ENCODE data around the gene OR3A2. TPM values are rescaled to one million over a fixed set of nuclear protein-coding genes. Genes with fewer than 3 reads are reported as not detected.
"Not testable (repeated sequence)": the region's sequence is repeated elsewhere in the genome, so short reads cannot be mapped to it uniquely, and the experiment has no call there.

OR3A2 gene
- total RNA-seq, 5 donors from 2014 or later (not counting 1 experiment from before 2014, with no cell fraction given) = 0.63 to 6.3 (median 2.9) TPM

GRCh38 chr17:3411070-3411469, 25.0 kb upstream of the OR3A2 start, which contains the start of gene OR3A3:
TSS of gene OR3A3 (plus strand) at chr17:3411370.
- WGBS (ENCODE audit: insufficient coverage) = 83% methylated on average over 1 of the region's 3 CpGs
- CTCF ChIA-PET = no interaction called here
- H3K4me3 Mint-ChIP-seq = no peak within 1 kb of the TSS

GRCh38 chr17:3403856-3404255, 17.7 kb upstream of the OR3A2 start:
- H3K4me3 ChIP-seq (ENCODE audit: control insufficient read depth in 1 of 2, extremely low read depth in 1 of 2, low read length in 1 of 2); H3K36me3 ChIP-seq (ENCODE audit: control insufficient read depth in 2 of 2, extremely low read depth in 1 of 2, insufficient read depth in 1 of 2, low read length in 1 of 2); H3K27ac Mint-ChIP-seq; CTCF ChIA-PET; H3K36me3 Mint-ChIP-seq; H3K9me3 ChIP-seq; H3K4me3 Mint-ChIP-seq; ATAC-seq (replicated peaks in 1 of 4); DNase-seq; POLR2A ChIA-PET; H3K4me1 ChIP-seq (ENCODE audit: control insufficient read depth in 1 of 2, extremely low read depth in 1 of 2, insufficient read depth in 2 of 2, low read length in 2 of 2); H3K27ac ChIP-seq (ENCODE audit: low read length); H3K27me3 ChIP-seq (replicated peaks in 1 of 2; ENCODE audit: control insufficient read depth in 2 of 2, extremely low read depth in 1 of 2, insufficient read depth in 2 of 2, low read length in 1 of 2); H3K4me1 Mint-ChIP-seq: not testable (repeated sequence)
- Mint-ChIP-seq H3K27me3 (peaks cover 15 to 30% of the 10 kb centered on the region in 2 donors), H3K9me3 (peaks cover 8 to 19% (median 10%) of the 10 kb centered on the region in 3 donors)
- WGBS (ENCODE audit: insufficient coverage) = no CpG with 5 or more reads among the region's 1 CpG

More at GRCh38 chr17:3411070-3411469, 25.0 kb upstream of the OR3A2 start, which contains the start of gene OR3A3:
- H3K27me3 Mint-ChIP-seq = peaks cover 37 to 42% of the 10 kb centered on the region in 2 donors
- no peak for DNase-seq
- peaks cover 3% of the 10 kb centered on the region for H3K36me3 Mint-ChIP-seq
- Histone ChIP-seq H3K27me3 (replicated peaks in 1 of 2; ENCODE audit: control insufficient read depth in 2 of 2, extremely low read depth in 1 of 2, insufficient read depth in 2 of 2, low read length in 1 of 2) (peaks cover 0 to 18% of the 10 kb centered on the region in 2 experiments), H3K36me3 (ENCODE audit: control insufficient read depth in 2 of 2, extremely low read depth in 1 of 2, insufficient read depth in 1 of 2, low read length in 1 of 2) (no peaks in the 10 kb centered on the region), H3K4me3 (ENCODE audit: control insufficient read depth in 1 of 2, extremely low read depth in 1 of 2, low read length in 1 of 2) (no peak within 1 kb of the TSS), H3K27ac (ENCODE audit: low read length) (no peak within 1 kb of the TSS), H3K4me1 (ENCODE audit: control insufficient read depth in 1 of 2, extremely low read depth in 1 of 2, insufficient read depth in 2 of 2, low read length in 2 of 2) (no peaks in the 10 kb centered on the region), H3K9me3 (no peaks in the 10 kb centered on the region)
- H3K4me1 Mint-ChIP-seq = peaks cover 0 to 5% (median 0%) of the 10 kb centered on the region in 3 donors
- peaks cover 8 to 20% (median 10%) of the 10 kb centered on the region in 3 donors for H3K9me3 Mint-ChIP-seq
- ATAC-seq (replicated peaks in 1 of 4) = no peak
- POLR2A ChIA-PET = no interaction called here
- H3K27ac Mint-ChIP-seq = no peak within 1 kb of the TSS

GRCh38 chr17:3401786-3402185, 15.7 kb upstream of the OR3A2 start:
- ATAC-seq (replicated peaks in 1 of 4) = no peak
- no peak overlapping the region for H3K4me3 Mint-ChIP-seq
- no peak overlapping the region for H3K27ac ChIP-seq (ENCODE audit: low read length)
- no peak for DNase-seq
- H3K27me3 Mint-ChIP-seq = peaks cover 5 to 19% of the 10 kb centered on the region in 2 donors
- no peaks in the 10 kb centered on the region for H3K4me1 ChIP-seq (ENCODE audit: control insufficient read depth in 1 of 2, extremely low read depth in 1 of 2, insufficient read depth in 2 of 2, low read length in 2 of 2)
- peaks cover 0 to 4% of the 10 kb centered on the region in 2 experiments for H3K27me3 ChIP-seq (replicated peaks in 1 of 2; ENCODE audit: control insufficient read depth in 2 of 2, extremely low read depth in 1 of 2, insufficient read depth in 2 of 2, low read length in 1 of 2)
- POLR2A ChIA-PET = no interaction called here
- H3K4me3 ChIP-seq (ENCODE audit: control insufficient read depth in 1 of 2, extremely low read depth in 1 of 2, low read length in 1 of 2) = no peak overlapping the region
- H3K4me1 Mint-ChIP-seq = no peaks in the 10 kb centered on the region
- WGBS (ENCODE audit: insufficient coverage) = no CpG with 5 or more reads among the region's 2 CpGs
- H3K36me3 ChIP-seq (ENCODE audit: control insufficient read depth in 2 of 2, extremely low read depth in 1 of 2, insufficient read depth in 1 of 2, low read length in 1 of 2) = no peaks in the 10 kb centered on the region
- CTCF ChIA-PET = no interaction called here
- no peaks in the 10 kb centered on the region for H3K9me3 ChIP-seq
- peaks cover 0 to 7% (median 0%) of the 10 kb centered on the region in 3 donors for H3K9me3 Mint-ChIP-seq
- H3K27ac Mint-ChIP-seq = no peak overlapping the region
- no peaks in the 10 kb centered on the region for H3K36me3 Mint-ChIP-seq

- Histone ChIP-seq H3K9me3 (no peaks in the 10 kb centered on the region), H3K27me3 (replicated peaks in 1 of 2; ENCODE audit: control insufficient read depth in 2 of 2, extremely low read depth in 1 of 2, insufficient read depth in 2 of 2, low read length in 1 of 2) (peaks cover 0 to 7% of the 10 kb centered on the region in 2 experiments), H3K4me3 (ENCODE audit: control insufficient read depth in 1 of 2, extremely low read depth in 1 of 2, low read length in 1 of 2) (no peak overlapping the region), H3K4me1 (ENCODE audit: control insufficient read depth in 1 of 2, extremely low read depth in 1 of 2, insufficient read depth in 2 of 2, low read length in 2 of 2) (no peaks in the 10 kb centered on the region), H3K27ac (ENCODE audit: low read length) (no peak overlapping the region), H3K36me3 (ENCODE audit: control insufficient read depth in 2 of 2, extremely low read depth in 1 of 2, insufficient read depth in 1 of 2, low read length in 1 of 2) (no peaks in the 10 kb centered on the region)
- Mint-ChIP-seq H3K36me3 (no peaks in the 10 kb centered on the region), H3K4me3 (no peak overlapping the region), H3K27me3 (peaks cover 9 to 16% of the 10 kb centered on the region in 2 donors), H3K4me1 (no peaks in the 10 kb centered on the region), H3K27ac (no peak overlapping the region), H3K9me3 (no peaks in the 10 kb centered on the region)
- ATAC-seq (replicated peaks in 1 of 4) (no peak), DNase-seq (no peak)
- ChIA-PET CTCF (no interaction called here), POLR2A (no interaction called here)
- 69% methylated on average over 3 of the region's 6 CpGs for WGBS (ENCODE audit: insufficient coverage)
These were observed 13.9 kb upstream of the OR3A2 start for GRCh38 chr17:3400055-3400454.

- ChIA-PET CTCF (no interaction called here), POLR2A (no interaction called here)
- Mint-ChIP-seq H3K36me3 (no peaks in the 10 kb centered on the region), H3K27me3 (peaks cover 13 to 22% of the 10 kb centered on the region in 2 donors), H3K27ac (no peak within 1 kb of the TSS), H3K9me3 (no peaks in the 10 kb centered on the region), H3K4me1 (no peaks in the 10 kb centered on the region), H3K4me3 (no peak within 1 kb of the TSS)
- ATAC-seq (replicated peaks in 1 of 4) (no peak), DNase-seq (no peak)
- Histone ChIP-seq H3K9me3 (no peaks in the 10 kb centered on the region), H3K27me3 (replicated peaks in 1 of 2; ENCODE audit: control insufficient read depth in 2 of 2, extremely low read depth in 1 of 2, insufficient read depth in 2 of 2, low read length in 1 of 2) (peaks cover 0 to 7% of the 10 kb centered on the region in 2 experiments), H3K27ac (ENCODE audit: low read length) (no peak within 1 kb of the TSS), H3K4me3 (ENCODE audit: control insufficient read depth in 1 of 2, extremely low read depth in 1 of 2, low read length in 1 of 2) (no peak within 1 kb of the TSS), H3K4me1 (ENCODE audit: control insufficient read depth in 1 of 2, extremely low read depth in 1 of 2, insufficient read depth in 2 of 2, low read length in 2 of 2) (no peaks in the 10 kb centered on the region), H3K36me3 (ENCODE audit: control insufficient read depth in 2 of 2, extremely low read depth in 1 of 2, insufficient read depth in 1 of 2, low read length in 1 of 2) (no peaks in the 10 kb centered on the region)
- WGBS (ENCODE audit: insufficient coverage) = no CpG with 5 or more reads among the region's 1 CpG
These were observed 12.2 kb upstream of the OR3A2 start, which contains the start of gene OR1E1 for GRCh38 chr17:3398310-3398709. TSS of gene OR1E1 (minus strand) at chr17:3398410. CDS start at chr17:3398410, 0 bp downstream.

GRCh38 chr17:3397801-3398200, 11.7 kb upstream of the OR3A2 start:
- H3K9me3 ChIP-seq; H3K36me3 ChIP-seq (ENCODE audit: control insufficient read depth in 2 of 2, extremely low read depth in 1 of 2, insufficient read depth in 1 of 2, low read length in 1 of 2); H3K27ac Mint-ChIP-seq; H3K27ac ChIP-seq (ENCODE audit: low read length); H3K4me1 Mint-ChIP-seq; H3K36me3 Mint-ChIP-seq; CTCF ChIA-PET; H3K4me3 Mint-ChIP-seq; ATAC-seq (replicated peaks in 1 of 4); DNase-seq; H3K9me3 Mint-ChIP-seq; POLR2A ChIA-PET; H3K4me3 ChIP-seq (ENCODE audit: control insufficient read depth in 1 of 2, extremely low read depth in 1 of 2, low read length in 1 of 2); H3K4me1 ChIP-seq (ENCODE audit: control insufficient read depth in 1 of 2, extremely low read depth in 1 of 2, insufficient read depth in 2 of 2, low read length in 2 of 2): not testable (repeated sequence)
- WGBS (ENCODE audit: insufficient coverage) = 37% methylated on average over 5 of the region's 7 CpGs
- peaks cover 0 to 12% of the 10 kb centered on the region in 2 experiments for H3K27me3 ChIP-seq (replicated peaks in 1 of 2; ENCODE audit: control insufficient read depth in 2 of 2, extremely low read depth in 1 of 2, insufficient read depth in 2 of 2, low read length in 1 of 2)
- peaks cover 17 to 18% of the 10 kb centered on the region in 2 donors for H3K27me3 Mint-ChIP-seq

GRCh38 chr17:3389791-3390190, 3.7 kb upstream of the OR3A2 start:
- H3K4me3 ChIP-seq (ENCODE audit: control insufficient read depth in 1 of 2, extremely low read depth in 1 of 2, low read length in 1 of 2) = no peak overlapping the region
- peaks cover 32 to 37% of the 10 kb centered on the region in 2 donors for H3K27me3 Mint-ChIP-seq
- H3K4me1 Mint-ChIP-seq = peaks cover 0 to 8% (median 0%) of the 10 kb centered on the region in 3 donors
- ATAC-seq (replicated peaks in 1 of 4) = no peak
- no peaks in the 10 kb centered on the region for H3K36me3 ChIP-seq (ENCODE audit: control insufficient read depth in 2 of 2, extremely low read depth in 1 of 2, insufficient read depth in 1 of 2, low read length in 1 of 2)
- no peaks in the 10 kb centered on the region for H3K9me3 ChIP-seq
- H3K4me3 Mint-ChIP-seq = no peak overlapping the region
- no peak overlapping the region for H3K27ac ChIP-seq (ENCODE audit: low read length)
- peaks cover 0 to 4% (median 3%) of the 10 kb centered on the region in 3 donors for H3K9me3 Mint-ChIP-seq
- 60% methylated on average over 3 of the region's 4 CpGs for WGBS (ENCODE audit: insufficient coverage)
- CTCF ChIA-PET = no interaction called here
- H3K27ac Mint-ChIP-seq = no peak overlapping the region
- DNase-seq = no peak
- POLR2A ChIA-PET = no interaction called here
- no peaks in the 10 kb centered on the region for H3K36me3 Mint-ChIP-seq
- peaks cover 7 to 21% of the 10 kb centered on the region in 2 experiments for H3K27me3 ChIP-seq (replicated peaks in 1 of 2; ENCODE audit: control insufficient read depth in 2 of 2, extremely low read depth in 1 of 2, insufficient read depth in 2 of 2, low read length in 1 of 2)
- H3K4me1 ChIP-seq (ENCODE audit: control insufficient read depth in 1 of 2, extremely low read depth in 1 of 2, insufficient read depth in 2 of 2, low read length in 2 of 2) = peaks cover 2% of the 10 kb centered on the region in 2 experiments

All from T-cell (primary cell).